Stimulated activated CD4-positive, alpha-beta T cell treated with anti-CD3 and anti-CD28 coated beads, Interleukin-2, amount 100 ng/mL, for 24 hours (primary cell): ENCODE measurements around the gene FAM53A.

Experiments
- DNase-seq, 2 donors: peaks; one replicate each; pipeline ENCODE4 v3.0.0-alpha.2; 2020

FAM53A gene

DNA sequence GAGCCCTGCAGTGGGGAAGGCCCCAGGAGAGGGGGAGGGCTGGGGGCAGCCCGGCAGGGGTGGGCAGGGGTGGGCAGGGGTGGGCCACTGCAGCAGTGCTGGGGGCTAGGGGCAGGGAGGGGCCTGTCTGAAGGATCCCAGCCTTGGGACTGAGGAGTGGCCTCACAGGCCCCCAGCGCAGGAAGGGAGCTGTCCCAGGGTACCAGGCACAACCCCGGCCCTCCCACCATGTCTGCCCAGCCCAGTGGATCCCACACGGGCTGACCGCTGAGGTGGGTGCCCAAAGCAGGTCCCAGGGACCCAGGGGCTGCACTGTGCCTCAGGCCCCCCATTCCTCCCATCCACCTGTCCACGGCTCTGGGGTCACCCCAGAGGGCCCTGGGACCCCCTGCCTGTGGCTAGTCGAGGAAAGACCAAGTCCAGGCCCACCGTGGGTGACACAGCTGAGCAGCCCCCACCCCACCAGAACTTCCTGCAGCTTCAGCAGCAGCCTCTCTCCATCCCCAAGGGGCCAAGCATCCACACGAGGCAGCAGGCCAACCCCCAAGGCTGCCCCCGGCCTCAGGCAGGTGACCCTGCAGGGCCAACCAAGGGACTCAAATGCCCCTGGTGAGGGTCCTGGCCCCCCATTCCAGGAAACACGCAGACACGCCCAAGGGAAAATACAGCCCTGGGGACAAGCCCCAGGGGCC is 46.4 kb downstream of the FAM53A start:
- no peak for DNase-seq

DNA sequence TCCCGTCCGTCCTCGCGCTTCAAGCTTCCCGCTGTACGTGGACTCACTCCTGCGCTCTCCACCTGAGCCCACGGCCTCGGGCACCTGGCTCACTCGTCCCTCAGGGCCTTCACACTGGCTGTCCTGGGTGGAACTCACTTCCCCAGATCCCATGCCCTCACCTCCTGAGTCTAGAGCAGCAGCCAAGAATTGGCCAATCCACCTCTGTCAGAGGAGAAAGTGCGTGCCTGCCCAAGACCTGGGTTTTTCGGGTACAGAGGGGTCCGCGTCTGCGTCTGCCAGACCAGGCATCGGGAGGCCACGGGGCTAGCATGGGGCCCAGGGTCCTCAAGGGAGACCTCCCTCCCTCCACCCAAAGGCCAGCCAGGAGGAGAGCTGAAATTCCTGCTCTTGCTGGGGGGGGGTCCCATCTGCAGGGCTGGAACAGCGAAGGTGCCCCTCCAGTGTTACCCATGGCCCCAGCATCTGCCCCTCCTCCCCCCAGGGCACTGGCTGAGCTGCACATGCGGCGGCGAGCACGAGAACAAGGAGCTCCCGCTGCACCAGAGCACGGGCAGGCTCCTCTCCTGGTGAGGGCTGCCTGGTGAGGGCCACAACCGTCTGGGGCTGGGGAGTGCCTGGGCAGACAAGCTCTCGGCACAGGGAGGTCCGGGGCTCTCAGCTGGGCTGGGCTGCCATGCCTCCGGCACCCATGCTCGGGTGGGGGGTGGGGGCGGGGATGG is 47.5 kb downstream of the FAM53A start:
- DNase-seq = no peak

DNA sequence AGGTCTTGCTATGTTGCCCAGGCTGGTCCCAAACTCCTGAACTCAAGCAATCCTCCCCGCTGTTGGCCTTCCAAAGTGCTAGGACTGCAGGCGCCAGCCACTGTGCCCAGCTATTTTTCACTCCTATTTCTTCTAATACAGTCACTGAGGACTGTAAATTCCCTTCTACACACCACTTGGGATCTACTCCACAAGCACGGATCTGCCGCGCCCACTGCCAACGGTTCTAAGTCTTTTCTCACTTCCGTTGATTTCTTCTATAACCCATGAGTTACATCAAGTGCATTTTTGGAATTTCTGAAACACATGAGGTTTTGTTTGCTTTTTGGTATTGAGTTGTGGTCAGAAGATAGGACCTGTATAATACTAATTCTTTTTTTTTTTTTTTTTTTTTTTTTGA is 48.6 kb downstream of the FAM53A start:
- DNase-seq = no peak

DNA sequence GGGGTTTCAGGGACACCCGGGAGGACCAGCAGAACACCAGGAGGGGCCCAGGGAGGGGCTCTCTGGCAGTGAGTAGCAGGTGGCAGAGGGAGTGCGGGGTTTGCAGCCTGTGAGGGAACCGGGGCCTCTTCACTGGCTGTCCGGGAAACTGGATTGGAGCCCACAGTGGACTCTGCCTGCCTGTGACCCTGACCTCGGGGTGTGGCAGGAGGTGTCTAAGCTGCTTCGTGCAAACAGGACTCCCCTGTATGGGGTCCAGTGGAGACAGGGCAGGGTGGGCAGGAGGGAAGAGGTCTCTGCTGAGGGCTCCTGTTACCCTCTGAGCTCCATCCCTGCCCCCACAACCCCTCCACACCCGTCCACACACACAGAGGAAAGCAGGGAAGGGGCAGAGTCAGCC is 50.1 kb downstream of the FAM53A start:
- no peak for DNase-seq

DNA sequence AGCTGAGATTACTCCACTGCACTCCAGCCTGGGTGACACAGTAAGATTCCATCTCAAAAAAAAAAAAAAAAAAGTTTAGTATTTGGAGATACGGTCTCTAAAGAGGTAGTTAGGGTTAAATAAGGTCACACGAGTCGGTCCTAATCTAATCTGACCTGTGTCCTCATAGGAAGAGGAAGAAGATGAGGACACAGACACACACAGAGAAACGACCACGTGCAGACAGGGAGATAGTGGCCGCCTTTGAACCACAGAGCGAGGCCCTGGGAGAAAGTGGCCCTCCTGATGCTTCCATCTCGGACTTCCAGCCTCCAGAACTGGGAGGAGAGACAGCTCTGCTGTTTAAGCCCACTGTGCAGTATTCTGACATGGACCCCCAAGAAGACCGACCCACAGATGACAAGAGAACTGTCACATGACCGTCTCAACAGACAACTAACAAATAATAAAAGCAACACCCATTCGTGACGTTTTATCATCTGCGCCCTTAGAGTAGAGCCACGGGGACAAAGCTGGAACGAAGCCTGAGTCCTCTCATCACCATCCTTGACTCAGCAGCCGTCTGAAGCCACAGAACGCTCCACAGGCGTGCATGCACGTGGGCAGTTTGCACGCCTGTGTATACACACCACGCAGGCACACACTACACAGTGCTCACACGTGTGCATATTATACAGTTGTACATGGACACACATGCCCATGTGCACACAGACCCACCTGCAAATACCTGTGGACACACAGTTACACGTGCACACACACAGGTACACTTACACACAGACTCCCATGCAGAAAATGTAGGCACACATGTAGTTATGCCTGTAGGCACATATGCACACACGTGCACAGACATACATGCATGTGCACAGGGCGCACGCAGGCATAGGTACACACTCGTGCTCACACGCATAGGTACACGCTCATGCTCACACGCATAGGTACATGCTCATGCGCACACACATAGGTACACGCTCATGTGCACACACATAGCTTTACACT is 51.7 kb downstream of the FAM53A start:
- DNase-seq = no peak

DNA sequence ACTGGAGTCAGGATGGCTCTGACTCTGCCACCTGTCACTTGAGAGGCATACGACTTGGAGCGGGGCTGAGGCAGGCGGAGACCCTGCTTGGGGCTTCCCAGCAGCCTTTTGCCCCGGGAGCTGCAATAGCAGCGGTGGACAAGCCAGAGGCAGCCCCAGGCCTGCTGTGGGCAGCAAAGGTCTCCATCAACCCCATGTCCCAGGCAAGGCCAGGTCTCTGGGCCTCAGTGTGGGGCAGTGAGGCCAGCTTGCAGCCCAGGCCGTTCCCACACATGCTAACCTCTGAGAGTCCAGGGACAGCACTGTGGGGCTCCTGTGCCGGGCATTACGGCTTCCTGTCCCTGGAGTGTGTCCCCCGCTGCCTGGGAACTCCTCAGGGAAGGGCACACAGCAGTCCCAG is 53.0 kb downstream of the FAM53A start:
- no peak for DNase-seq

DNA sequence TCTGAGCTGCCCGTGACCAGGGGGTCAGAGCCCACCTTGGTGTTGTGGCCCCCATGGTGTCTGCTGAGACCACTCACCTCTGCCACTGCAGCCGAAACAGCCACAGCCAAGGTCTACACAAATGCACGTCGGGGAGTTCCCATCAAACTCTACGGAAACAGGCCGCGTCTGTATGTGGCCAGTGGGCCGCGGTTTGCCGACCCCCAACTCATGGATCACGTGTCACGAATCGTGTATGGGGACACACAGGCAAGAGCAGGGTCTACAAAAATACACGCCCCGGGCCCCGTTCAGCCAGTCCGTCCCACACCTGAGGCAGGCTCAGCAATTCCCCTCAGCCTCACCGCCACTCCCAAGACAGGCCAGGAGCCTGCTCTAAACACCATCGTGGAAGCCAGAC is 53.8 kb downstream of the FAM53A start:
- DNase-seq = no peak

DNA sequence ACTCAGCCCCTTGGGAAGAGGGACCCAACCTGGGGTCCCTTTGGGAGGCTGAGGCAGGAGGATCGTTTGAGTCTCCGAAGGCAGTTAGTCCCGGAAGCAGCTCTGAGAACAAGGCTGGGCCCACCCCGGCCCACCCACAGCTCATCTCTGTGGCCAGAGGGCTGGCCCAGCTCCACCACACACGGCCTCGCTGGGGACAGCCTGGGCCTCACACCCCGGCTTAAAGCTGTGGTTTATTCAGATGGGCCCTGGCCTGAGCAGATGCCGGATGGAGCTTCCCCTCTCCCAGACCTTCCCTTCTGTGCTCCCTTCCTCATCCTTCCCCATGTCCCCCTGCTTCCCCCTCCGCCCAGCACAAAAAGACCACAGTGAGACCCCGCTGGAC is 54.4 kb downstream of the FAM53A start:
- no peak for DNase-seq

DNA sequence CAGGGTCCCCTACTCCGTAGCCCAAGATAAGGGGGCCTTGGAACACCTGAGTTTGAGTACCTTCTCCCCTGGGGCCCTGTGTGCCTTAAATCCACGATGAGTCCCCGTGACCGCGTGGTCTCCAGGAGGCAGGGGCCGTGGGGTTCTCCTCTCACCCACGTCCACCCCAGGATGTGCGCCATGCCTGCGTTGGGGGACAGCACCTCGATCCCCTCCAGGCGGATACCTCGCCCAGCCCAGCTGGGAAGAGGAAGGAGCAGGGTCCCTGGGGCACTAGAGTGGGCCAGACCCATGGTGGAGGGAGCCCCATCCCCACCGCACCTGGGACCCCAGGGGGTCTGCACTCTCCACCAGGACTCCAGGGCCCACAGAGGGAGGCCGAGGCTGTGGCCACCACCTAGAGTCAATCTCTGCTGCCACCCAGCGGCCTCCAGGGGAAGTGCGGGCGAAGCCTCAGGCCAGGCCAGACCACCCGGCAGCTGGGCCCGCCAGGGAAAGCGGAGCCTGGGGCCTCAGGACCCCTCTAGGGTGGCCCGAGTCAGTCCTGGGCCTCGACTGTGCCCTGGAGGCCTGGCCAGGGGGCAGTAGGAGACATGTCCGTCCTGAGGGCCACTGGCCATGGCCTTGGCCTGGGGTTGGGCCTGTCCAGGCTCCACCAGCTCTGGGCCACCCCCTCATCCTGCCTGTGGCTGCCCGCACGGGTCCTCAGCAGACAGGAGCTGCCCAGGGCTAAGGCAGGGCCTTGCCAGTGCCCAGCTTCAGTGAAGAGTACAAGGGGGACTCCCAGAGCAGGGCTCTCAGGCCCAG is 55.0 kb downstream of the FAM53A start:
- peak; percentile 78 for DNase-seq

DNA sequence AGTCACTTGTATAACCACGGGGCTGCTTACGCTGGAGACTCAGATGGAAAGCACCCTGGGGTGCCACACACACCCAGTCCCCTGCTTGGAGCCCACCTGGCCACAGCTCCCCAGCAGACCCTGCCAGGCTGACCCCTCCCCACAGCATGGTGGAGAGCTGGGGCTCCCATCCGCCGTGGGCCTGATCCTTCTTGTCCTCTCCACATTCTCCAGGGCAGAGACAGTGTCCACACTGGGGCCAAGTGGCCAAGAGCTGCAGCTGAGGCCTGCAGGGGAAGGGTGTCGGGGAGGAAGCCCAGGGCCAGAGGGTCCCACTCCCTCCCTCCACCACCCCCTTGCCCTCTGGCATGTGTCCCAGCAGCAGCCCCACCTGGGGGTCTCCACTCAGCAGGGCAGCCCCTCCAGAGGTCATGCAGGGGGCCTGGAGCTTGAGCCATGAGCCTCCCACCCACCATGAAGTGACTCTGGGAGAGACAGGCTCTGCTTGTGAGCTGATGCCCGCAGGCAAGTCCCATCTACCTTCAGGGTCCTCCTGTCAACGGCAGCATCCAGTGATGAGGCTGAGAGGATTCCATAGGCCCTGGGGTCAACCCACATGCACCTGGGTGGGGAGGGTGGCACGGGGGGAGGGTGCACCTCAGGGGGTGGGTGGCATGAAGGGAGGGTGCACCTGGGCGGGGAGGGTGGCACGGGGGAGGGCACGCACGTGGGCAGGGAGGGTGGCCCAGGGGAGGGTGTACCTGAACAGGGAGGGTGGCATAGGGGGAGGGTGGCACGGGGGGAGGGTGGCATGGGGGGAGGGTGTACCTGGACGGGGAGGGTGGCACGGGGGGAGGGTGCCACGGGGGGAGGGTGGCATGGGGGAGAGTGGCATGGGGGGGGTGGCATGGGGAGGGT is 56.4 kb downstream of the FAM53A start:
- DNase-seq = no peak

DNA sequence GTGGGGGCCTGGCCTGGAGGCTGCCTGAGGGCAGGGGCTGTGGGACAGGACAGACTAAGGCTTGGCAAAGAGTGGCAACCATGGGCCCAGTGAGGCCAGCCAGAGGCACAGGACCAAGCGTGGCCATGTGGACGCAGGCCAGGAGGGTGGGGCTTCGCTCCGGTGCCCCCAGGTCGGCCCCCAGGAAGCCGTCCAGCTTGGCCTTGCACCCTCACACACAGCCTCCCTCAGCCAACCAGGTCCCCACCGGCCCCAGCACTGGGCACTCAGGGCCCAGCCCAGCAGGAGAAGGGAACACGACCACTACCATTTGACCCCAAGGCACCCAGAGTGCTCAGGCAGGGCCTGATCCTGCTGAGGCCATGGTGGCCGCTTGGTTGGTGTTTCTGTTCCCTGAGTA is 57.2 kb downstream of the FAM53A start:
- DNase-seq = no peak

DNA sequence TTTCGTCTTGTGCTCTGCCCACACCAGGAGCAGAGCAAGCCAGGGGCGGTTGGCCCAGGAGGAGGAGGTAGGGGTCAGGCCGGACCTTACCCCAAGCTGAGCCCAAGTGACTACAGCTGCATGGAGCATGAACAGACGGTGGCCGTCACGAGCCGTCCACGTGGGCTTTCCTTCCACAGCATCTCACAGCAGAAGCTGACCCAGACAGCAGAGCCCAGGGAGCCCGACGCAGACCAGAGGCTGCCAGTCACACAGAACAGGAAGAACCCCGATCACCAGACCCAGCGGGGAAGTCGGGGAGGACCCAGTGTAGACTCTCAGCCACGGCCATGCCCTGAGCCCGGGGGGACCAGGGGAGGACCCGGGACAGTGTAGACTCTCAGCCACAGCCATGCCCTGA is 58.0 kb downstream of the FAM53A start:
- DNase-seq = no peak

DNA sequence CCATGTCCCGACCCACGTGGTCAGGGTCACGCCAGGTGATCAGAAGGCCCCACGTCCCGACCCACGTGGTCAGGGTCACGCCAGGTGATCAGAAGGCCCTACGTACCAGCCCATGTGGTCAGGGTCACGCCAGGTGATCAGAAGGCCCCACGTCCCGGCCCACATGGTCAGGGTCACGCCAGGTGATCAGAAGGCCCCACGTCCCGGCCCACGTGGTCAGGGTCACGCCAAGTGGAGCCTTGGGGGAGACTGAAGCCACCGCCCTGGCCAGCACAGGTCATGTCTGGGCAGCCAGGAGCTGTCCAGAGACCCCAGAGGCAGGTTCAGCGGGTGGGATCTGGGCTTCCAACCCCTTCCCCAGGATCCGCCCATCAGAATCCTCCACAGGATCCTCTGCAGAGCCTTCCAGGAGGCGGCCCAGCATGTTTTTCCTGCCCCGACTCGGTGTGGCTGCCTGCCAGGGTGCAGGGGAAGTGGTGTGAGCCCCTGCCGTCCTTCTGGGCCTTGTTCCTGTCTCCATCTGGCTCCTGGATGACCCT is 58.4 kb downstream of the FAM53A start:
- no peak for DNase-seq

DNA sequence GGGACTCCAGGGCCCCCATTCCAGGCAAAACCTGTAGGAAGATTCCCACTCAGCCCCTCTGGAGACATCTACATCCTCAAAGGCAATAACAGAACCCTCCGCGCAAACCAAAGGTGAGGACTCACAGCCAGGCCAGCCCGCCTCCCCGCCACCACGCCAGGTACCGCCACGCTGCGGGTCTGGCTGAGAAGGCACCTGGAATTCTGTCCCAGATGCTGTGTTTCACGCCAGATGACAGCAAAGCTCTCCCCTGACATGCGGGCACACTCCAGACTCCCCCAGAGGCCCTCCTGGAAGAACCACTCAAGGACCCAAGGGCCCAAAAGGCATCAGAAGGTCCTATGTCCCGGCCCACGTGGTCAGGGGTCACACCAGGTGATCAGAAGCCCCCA is 59.6 kb downstream of the FAM53A start:
- DNase-seq = no peak

DNA sequence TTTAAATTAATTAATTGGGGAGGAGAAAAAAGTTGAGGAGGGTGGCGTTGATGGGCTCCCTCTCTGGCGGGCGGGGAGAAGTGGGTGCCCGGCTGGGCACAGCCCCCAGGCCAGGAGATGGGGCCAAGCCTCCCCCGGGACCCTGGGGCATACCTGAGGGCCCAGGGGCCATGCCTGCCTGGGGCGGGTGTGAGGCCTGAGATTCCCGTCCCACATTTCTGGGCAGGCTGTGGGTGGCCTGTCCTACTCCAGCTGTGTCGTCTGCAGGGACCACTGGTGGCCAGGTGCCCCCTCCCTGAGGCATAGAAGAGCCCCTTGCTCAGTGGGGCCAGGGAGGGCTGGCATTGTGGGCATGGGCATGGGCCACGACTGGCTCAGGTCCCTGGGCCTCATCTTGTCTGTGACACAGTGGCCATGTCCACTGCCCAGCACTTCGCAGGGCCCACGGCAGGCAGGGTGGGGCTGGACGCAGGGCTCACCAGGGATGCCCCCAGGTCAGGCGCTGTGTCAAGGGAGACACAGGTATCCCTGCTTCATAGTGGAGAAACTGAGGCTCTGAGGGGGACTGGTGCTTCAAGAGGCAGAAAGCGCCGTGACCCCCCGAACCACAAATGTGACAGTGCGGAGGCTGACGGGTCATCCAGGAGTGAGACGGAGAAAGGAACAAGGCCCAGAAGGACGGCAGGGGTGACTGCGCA is 60.1 kb downstream of the FAM53A start:
- no peak for DNase-seq

DNA sequence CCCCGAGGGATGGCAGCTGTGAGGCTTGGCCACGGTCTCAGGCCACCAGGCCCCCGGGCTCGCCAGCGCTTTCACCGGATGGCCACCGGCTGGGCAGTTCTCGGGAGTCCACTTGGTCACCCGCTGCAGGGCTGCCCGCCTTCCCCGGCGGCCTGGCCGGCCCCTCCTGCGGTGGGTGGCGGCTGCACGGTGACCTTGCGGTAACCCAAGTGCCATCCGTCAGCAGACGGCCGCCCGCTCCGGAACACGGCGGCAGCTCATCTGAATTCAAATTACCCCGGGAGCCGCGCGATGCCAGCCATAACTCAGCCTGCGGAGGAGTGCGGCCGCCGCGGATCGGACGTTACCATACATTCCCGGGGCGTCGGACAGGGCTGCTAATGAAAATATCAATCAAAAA is 60.7 kb downstream of the FAM53A start:
- no peak for DNase-seq

DNA sequence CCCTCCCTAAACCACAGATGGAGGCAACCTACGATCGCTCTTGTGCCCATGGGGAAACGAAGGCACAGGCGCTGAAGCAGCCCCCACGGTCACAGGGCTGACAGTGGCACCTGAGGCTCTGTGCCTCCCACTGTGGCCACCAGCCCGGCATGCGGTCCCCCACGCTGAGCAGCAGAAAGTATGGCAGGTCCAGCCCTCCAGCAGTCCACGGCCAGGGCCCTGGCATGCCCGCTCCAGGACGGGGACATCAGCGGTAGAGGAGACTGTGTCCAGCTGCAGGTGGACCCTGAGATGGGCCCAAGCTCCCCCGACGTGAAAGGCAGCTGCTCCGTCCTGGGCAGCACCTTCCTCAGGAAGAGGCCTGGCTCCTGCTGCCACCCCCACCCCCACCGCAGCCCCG is 61.2 kb downstream of the FAM53A start:
- no peak for DNase-seq

DNA sequence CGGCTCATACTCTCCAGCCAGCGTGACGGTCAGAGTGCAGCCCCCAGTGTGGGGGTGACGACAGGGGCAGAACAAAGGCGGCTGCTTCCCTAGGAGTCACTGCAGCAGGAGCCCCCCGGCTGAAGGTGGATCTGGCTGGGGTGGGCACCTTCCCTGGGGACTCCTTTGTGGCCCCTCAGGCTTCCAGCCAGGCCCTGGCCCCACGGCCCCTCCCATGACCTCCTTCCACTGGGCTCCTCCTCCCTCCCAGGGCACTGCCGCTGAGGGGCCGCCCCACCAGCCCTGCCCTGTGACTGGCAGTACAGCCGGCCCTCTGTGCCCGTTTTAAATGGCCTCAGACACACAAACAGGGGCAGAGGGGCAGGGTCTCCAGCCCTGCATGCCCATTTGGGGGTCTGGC is 61.9 kb downstream of the FAM53A start:
- DNase-seq = no peak

DNA sequence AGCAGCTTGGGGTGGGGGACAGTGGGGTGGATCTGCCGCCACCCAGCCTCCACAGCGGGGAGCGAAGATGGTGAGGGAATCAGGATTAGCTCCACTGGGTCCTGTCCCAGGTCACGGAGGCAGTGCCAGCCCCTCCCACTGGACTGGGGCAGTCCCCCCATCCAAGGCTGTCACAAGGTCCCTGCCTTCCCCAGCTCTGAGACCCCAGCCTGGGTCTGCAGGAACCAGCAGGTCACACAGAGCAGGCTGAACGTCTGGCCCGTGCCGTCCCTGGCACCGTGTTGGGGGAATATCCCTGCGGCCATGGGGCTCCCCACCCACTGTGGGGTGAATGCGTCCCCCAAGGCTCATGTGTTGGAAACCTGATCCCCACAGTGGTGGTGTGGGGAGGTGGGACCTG is 62.6 kb downstream of the FAM53A start:
- no peak for DNase-seq

DNA sequence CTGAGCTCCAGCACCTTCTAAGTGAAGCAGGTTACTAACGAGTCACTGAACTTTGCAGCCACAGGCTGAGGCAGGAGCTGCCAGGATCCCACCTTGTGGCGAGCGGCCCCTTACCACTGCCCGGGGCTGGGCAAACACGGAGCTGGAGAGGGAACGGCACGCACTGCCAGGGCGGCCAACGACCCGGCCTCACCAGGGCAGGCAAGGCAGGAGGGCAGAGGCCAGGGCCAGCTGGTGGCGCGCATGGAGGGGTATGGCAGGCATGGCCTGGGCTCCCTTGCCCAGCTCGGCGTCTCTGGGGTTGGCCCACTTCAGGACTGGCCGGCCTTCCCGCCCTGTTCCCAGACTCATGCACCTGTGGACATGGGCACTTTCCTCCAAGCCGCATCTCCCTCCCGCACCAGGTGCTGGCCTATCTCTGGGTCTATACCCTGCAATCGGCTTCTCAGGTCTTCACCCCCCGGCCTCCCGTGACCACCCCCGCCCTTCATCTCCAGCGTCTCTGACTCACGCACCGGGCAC is 64.9 kb downstream of the FAM53A start:
- no peak for DNase-seq

DNA sequence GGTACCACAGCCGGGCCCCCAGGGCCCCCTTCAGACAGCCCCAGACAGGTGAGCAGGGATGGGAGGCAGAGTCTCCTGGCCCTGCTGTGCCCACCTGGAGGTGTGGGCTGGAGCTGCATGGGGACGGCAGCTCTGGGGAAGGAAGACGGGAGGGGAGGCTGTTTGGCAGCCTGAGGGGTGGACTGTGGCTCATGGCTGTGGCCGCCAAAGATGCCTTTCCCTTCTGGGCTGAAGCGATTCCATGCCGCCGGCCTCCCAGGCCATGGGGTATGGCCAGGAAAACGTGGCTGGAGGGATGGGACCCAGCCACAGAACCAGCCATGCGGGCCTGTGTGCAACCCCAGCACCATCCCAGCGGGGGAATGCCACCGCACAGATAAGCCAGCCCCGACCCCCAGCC is 65.7 kb downstream of the FAM53A start:
- no peak for DNase-seq
